GM19099 (cell line): ENCODE measurements around the gene SHTN1.

Experiments
- POLR2A ChIP-seq: IDR thresholded peaks from 3 replicates; pipeline ENCODE4 v1.6.1; 2011; ENCODE audit warnings: low read depth; ENCODE audit not compliant: insufficient read length; ENCODE audit errors: extremely low read depth

The SHTN1 gene

DNA sequence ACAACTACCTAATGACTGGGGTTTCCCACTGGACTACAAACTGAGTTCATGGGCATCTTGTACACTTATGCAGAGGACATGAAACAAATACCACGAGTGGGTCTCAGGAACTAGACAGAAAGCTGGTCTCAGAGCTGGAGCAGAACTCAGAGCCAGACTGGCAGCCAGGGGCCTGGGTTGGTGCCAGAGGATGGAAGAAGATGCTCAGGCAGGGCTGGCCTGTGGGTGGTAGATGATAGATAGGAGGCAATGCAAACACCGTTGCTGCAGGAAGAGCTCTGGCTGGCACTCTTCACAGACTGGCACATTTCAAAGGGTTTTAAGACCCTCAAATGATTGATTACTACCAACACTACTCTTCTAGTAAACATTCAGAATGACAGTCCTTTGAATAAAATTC is 126.9 kb downstream of the SHTN1 start:
- no peak for TF ChIP-seq POLR2A

DNA sequence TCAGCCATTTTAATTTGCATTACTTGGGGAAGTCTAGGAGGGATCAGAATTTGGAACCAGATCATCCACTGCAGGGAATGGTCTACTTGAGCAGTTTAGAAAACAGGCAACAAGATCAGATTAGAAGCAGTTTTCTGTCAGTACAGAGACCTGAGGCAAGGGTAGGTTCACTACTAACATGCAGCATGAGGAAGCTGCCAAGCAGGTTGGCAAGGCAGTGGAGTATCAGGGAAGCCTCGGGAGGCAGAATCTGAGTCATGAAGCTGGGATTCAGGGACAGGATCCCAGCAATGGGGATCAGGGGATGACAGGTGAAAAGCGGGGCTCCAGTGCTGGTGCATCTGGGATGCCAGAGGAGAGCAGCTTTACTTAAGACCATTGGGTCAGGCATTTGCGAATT is 127.6 kb downstream of the SHTN1 start:
- TF ChIP-seq POLR2A, result no peak

DNA sequence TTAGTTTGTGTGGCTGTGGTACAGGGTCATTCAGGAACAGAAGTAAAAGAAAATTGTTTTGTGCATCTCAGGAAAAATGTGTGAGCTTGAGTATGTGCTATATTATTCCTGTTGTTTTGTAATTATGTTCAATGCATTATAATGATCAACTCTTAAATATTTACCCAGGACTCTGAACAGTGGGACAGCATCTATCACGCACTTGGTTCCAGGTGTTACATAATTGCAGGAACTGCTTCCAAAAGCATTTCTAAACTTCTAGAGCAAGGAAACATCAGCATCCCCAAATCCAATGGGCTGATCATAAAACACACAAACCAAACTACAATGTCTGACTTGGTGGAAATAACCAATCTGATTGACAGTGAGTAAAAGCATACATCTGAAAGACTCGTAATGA is 129.1 kb downstream of the SHTN1 start:
- no peak for TF ChIP-seq POLR2A

DNA sequence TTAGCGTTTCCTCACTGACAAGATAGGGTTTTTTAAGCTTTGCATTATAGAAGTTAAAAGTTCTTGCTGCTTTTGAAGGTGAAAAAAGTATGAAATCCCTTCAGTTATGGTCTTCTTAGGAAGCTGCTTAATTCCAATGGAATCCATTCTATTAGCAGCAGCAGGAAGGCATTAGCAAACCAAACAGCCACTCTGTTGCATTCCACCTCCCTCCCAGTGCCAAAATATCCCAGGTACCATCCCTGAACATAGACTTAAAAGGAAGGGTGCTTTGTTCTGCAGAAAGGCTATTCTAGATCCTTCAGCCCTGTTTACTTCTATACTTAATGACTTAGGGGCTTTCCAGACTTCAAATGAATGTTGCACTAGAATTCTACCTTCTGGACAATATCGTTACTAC is 131.9 kb downstream of the SHTN1 start:
- TF ChIP-seq POLR2A, result no peak

DNA sequence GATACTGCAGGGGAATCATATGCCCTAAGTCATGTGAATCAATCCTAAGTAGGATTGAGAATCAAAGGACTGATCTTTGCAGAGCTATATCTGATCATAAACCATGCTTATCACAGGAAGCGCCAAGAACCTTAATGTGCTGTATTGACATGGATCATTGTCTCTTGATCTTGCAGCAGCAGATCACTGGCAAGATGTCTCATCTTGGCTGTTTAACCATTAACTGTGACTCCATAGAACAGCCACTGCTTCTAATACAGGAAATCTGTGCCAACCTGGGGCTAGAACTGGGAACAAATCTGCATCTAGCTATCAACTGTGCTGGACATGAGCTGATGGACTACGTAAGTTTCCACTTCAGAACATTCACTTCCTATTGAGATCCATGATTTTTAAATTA is 134.0 kb downstream of the SHTN1 start:
- no peak for TF ChIP-seq POLR2A

DNA sequence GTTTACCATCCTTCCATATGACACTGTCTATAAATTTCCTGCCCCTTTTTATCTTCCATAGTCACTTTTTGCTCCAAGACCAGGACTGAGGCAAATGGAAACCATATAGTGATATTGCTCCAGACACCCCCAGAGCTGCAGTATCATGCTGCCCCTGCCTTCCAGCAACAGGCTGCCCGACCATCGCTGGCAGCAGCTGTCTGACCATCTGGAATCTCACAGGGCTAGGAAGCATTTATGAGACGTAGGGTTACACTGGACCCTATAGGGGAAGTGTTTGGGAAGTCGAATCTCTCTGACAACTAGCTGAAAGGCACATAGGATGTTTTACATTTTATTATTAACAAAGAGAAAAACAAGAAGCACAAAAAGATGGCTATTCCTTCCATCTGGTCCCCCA is 136.3 kb downstream of the SHTN1 start:
- no peak for TF ChIP-seq POLR2A

DNA sequence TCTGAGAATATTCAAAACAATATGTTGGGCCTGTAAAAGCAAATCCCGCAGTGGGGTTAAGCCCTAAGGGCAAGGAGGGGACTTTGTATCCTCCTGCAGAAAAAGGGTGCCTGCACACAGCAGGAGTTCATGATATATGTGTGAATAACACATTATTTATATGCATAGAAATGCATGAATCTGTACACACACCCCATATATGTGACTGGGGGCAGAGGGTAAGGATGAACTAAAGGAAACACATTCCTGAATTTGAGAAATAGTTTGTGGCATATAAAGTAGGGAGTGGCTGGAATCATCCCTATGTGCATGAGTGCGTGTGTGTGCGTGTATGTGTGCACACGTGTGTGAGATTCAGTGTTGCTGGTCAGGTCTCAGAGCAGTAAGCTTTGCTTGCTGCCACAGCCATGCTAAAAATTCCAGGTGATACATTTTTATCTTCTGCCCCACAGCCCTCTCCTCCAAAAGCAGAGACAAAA is 136.8 kb downstream of the SHTN1 start:
- no peak for TF ChIP-seq POLR2A

DNA sequence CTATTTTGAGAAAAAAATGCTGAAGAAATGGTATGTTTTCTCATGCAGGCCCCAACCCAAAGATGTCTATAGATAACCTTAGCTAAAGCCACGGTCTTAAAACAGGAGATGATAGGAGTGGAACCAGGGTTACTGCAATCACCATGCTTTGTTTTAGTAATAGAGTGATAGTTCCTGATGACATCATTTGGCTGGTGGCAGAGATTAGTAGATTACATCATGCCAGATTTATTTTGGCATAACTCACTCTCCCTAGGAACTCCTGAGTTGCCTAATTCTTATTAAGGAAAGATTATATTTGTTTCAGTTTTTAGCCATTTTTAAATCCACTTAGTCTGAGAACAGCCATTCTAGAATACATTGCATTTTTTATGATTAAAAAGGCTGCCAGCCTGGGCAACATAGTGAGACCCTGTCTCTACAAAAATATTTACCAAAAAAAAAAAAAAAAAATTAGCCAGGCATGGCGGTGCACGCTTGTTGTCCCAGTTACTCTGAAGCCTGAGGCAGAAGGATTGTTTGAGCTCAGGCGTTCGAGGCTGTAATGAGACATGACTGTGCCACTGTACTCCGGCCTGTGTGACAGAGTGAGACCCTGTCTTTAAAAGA is 137.9 kb downstream of the SHTN1 start:
- TF ChIP-seq POLR2A, result no peak

DNA sequence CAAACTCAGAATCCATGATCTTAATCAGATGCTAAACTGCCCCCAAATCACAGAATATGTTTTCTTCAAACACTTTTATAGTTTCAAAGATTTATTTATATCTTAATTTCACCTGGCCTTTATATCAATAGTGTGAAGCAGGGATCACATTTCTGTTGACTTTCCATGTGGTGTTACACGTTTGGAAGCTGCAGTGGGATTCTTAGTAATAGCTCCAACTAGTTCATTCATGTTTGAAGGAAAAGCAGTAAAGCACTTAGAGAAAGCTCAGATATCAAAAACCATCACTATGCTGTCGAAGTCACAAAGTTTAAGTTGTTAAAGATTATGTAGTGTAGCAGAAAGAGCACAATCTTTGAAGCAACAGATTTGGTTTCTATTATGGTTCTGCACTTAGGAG is 138.9 kb downstream of the SHTN1 start:
- no peak for TF ChIP-seq POLR2A

DNA sequence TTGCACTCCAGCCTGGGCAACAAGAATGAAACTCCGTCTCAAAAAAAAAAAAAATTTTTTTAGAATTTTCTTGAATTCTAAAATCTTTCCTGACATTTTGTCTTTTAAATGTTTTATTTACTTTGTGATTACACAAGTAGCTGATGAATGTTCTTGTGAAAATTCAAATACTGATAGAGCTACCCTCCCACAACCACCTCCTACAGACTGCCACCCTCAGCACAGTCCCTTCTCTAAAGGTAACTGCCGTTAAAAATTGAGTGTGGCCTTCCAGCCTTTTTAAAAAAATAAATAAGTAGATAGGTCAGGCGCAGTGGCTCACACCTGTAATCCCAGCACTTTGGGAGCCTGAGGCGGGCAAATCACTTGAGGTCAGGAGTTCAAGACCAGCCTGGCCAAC is 140.6 kb downstream of the SHTN1 start:
- no peak for TF ChIP-seq POLR2A

DNA sequence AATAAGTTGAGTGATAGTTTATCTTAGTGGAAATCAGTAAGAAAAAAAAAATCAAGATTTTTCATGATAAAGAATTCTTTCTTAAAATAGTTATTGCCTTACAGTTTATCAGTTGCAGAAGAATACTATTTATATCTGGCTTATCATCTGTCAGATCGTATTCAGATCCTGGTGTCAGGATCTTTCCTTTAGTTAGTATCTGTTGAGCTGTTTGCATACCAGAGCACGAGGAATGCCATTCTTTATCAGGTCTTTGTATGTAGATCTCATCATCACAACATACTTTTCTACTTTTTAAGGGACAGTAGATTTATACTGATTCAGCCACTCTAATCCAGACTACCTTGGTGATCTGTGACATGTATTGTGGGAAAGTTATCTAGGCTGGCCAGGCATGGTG is 143.2 kb downstream of the SHTN1 start:
- no peak for TF ChIP-seq POLR2A

DNA sequence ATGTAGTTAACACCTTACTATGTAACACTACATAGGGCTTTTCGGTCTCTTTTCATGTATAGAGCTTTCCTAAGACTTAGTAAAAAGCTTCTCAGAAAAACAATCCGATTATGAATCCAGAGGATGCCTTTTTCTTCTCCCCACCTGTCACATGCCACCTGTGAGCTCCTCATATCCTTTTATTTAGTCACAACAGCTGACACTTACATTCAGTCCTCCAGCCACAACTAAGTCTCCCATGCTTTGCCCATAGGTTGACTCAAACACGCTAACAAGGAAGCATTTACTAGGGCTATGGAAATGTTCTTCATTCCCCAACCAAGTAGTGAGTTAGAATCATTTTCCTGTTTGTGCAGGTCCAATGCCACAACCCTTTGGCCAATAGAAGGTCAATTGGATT is 147.8 kb downstream of the SHTN1 start:
- TF ChIP-seq POLR2A, result no peak

DNA sequence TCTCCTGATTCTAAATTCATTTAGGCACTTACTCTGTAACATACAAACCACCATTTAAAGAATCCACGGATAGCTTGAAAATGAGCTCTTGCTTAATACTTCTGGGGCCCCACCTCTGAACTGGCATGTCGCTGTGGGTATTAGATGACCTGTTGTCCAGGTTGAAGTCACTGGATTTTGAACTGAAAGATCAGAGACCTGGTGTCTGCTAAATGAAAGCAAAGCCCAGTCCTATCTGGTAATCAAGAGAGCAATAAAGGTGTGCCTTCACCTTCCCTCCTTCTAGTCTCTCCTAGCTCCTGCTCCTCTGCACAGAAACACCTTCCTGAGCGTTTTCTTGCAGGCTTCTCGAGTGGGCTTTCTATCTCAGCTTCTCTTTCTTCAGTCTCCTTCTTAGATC is 151.3 kb downstream of the SHTN1 start:
- no peak for TF ChIP-seq POLR2A

DNA sequence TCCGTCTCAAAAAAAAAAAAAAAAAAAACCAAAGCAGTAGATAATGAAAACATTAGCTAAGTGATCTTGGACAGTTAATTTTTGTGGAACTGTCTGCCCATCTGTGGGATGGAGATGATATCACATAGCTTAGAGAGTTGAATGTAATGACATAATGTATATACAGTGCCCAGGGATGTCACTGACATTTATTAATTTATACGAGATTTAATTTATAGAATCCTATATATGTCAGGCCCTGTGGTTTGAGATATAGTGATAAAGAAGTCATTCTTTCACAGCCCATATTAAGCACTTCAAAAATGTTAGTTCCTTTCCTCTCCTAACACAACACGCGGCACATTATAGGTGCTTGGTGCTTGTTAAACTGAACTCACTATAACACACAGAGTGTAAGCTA is 151.7 kb downstream of the SHTN1 start:
- TF ChIP-seq POLR2A, result no peak

DNA sequence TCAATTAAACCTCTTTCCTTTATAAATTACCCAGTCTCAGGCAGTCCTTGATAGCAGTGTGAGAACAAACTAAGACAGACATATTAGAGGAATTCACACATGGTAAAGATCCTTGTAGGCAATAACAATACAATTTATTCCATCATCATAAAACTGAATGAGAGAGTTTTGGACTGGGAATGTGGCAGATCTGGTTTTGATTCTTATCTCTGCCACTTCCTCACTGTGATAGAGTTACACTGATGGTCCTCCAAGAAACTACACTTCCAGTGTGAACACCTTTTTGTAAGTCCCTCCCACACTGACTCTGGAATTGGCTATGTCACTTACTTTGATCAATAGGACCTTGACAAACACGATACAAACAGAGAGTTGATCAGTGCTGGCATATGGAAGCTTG is 152.7 kb downstream of the SHTN1 start:
- no peak for TF ChIP-seq POLR2A

DNA sequence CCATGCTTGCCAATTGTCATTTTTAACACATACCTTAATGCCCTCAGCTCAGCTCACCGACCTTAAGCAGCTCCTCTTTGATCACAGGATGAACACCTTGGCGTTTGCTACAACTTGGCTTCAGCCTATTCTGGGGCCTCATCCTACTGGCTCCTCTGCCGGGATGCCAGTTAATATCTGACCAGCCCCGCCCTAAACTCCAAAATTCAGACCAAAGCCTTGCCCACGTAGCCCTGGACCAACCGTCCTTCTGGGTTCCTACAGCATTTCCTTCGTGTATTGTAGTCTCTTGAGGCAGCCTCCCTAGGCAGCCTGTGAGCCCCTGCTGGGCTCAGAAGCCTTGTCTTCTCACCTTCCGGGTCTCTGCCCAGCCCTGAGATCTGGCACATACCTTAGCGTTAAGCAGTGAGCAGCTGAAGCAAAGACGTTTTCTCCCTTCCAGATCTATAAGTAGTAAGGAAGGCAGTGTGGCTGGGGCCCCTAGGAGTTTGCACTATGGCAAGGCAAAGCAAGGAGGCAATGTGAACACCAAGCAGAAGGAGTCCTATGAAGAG is 154.9 kb downstream of the SHTN1 start:
- no peak for TF ChIP-seq POLR2A
